ENCODE results near the gene SLC66A3. TPM values are rescaled to one million over a fixed set of nuclear protein-coding genes. Genes with fewer than 3 reads are reported as not detected.

The SLC66A3 gene
- polyA plus RNA-seq, 1 donor (not counting 4 experiments of a cell fraction or from before 2014, with no cell fraction given) = 31.1 TPM

DNA sequence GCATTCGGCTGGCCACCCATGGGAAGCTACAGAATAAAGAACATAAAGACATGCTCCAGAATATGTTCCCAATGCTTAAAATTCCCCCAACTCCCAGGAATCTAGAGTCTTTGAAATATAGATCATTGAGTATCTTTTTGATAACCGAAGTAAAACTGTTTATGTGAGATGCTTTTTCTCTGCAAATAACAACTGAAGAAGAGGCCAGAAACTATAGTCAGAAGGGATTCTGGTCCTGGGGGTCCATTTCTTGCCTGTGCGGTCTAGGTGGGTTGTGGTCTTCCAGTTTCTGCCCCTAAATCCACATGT is 30.6 kb upstream of the SLC66A3 start:
- DNase-seq (ENCODE audit: low read depth, low spot score) = no peak
- Histone ChIP-seq H3K79me2 (ENCODE audit: control insufficient read depth, insufficient read depth, low read length) (no peaks in the 10 kb centered on the region), H3K9me1 (ENCODE audit: control insufficient read depth, extremely low read depth, insufficient read depth, low read length) (no peaks in the 10 kb centered on the region), H3K27ac (ENCODE audit: control insufficient read depth, insufficient read depth, low read length) (no peak overlapping the region), H3K9me3 (ENCODE audit: control insufficient read depth, low read depth, low read length) (no peaks in the 10 kb centered on the region), H3K4me3 (ENCODE audit: control insufficient read depth in 2 of 3, extremely low read depth in 1 of 3, insufficient read depth in 2 of 3, low read depth in 1 of 3, low read length in 3 of 3) (no peak overlapping the region), H3K27me3 (ENCODE audit: control insufficient read depth, extremely low read depth, insufficient read depth, low read length) (peaks cover 6% of the 10 kb centered on the region), H3K9ac (ENCODE audit: control insufficient read depth, extremely low read depth, insufficient read depth, low read length) (no peak overlapping the region), H3K36me3 (ENCODE audit: control insufficient read depth in 2 of 2, extremely low read depth in 1 of 2, insufficient read depth in 2 of 2, low read length in 2 of 2) (no peaks in the 10 kb centered on the region), H4K20me1 (ENCODE audit: control insufficient read depth, extremely low read depth, insufficient read depth, low read length) (no peaks in the 10 kb centered on the region), H3K4me1 (ENCODE audit: control insufficient read depth, extremely low read depth, insufficient read depth, low read length) (peaks cover 7% of the 10 kb centered on the region), H3K4me2 (ENCODE audit: control insufficient read depth, extremely low read depth, insufficient read depth, low read depth, low read length) (no peak overlapping the region), H2AFZ (ENCODE audit: control insufficient read depth, low read length) (no peak overlapping the region)
- dilution Hi-C loops (cut with MboI; ENCODE audit: extremely low pct_ligation_motif_present, low sequenced_read_pairs) = no loop called here
- no peak for FAIRE-seq
- TF ChIP-seq, protein P1, sequence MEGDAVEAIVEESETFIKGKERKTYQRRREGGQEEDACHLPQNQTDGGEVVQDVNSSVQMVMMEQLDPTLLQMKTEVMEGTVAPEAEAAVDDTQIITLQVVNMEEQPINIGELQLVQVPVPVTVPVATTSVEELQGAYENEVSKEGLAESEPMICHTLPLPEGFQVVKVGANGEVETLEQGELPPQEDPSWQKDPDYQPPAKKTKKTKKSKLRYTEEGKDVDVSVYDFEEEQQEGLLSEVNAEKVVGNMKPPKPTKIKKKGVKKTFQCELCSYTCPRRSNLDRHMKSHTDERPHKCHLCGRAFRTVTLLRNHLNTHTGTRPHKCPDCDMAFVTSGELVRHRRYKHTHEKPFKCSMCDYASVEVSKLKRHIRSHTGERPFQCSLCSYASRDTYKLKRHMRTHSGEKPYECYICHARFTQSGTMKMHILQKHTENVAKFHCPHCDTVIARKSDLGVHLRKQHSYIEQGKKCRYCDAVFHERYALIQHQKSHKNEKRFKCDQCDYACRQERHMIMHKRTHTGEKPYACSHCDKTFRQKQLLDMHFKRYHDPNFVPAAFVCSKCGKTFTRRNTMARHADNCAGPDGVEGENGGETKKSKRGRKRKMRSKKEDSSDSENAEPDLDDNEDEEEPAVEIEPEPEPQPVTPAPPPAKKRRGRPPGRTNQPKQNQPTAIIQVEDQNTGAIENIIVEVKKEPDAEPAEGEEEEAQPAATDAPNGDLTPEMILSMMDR (optimal IDR thresholded peaks at IDR 0.05 in 1 of 3, IDR thresholded peaks at IDR 0.05 in 1 of 3, conservative IDR thresholded peaks at IDR 0.05 in 1 of 3; ENCODE audit: extremely low read depth in 1 of 3, insufficient read depth in 2 of 3, low read length in 3 of 3) = no peak
- TF ChIP-seq EZH2 (IDR thresholded peaks at IDR 0.05; ENCODE audit: low read length) = no peak

DNA sequence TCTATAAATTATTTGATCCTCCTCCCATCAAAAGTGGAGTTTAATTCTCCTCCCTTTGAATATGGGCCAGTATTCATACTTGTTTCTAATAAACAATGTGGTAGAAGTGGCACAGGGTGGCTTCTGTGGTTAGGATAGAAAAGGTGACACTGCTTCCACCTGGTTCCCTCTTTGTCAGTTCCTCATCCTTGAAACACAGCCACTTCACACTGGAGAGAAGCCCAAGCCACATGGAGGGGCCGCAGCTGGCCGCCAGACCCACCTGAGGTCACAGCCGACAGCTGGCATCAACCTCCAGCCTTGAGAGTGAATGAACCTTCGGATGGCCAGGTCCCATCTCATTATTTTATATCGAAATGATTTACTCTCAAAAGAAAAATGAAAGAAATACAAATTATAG is 27.5 kb upstream of the SLC66A3 start:
- H3K9me3 ChIP-seq (ENCODE audit: control insufficient read depth, low read depth, low read length) = no peaks in the 10 kb centered on the region
- DNase-seq (ENCODE audit: low read depth, low spot score) (no peak), FAIRE-seq (no peak)
- H3K36me3 ChIP-seq (ENCODE audit: control insufficient read depth in 2 of 2, extremely low read depth in 1 of 2, insufficient read depth in 2 of 2, low read length in 2 of 2) = no peaks in the 10 kb centered on the region
- dilution Hi-C loops (cut with MboI; ENCODE audit: extremely low pct_ligation_motif_present, low sequenced_read_pairs) = no loop called here
- H3K4me2 ChIP-seq (ENCODE audit: control insufficient read depth, extremely low read depth, insufficient read depth, low read depth, low read length) = no peak overlapping the region
- H3K4me1 ChIP-seq (ENCODE audit: control insufficient read depth, extremely low read depth, insufficient read depth, low read length) = peaks cover 8% of the 10 kb centered on the region
- H3K4me3 ChIP-seq (ENCODE audit: control insufficient read depth in 2 of 3, extremely low read depth in 1 of 3, insufficient read depth in 2 of 3, low read depth in 1 of 3, low read length in 3 of 3) = no peak overlapping the region
- TF ChIP-seq, protein P1 (optimal IDR thresholded peaks at IDR 0.05 in 1 of 3, IDR thresholded peaks at IDR 0.05 in 1 of 3, conservative IDR thresholded peaks at IDR 0.05 in 1 of 3; ENCODE audit: extremely low read depth in 1 of 3, insufficient read depth in 2 of 3, low read length in 3 of 3) = no peak
- TF ChIP-seq EZH2 (IDR thresholded peaks at IDR 0.05; ENCODE audit: low read length) = no peak
- no peak overlapping the region for H2AFZ ChIP-seq (ENCODE audit: control insufficient read depth, low read length)
- no peaks in the 10 kb centered on the region for H3K79me2 ChIP-seq (ENCODE audit: control insufficient read depth, insufficient read depth, low read length)
- no peaks in the 10 kb centered on the region for H4K20me1 ChIP-seq (ENCODE audit: control insufficient read depth, extremely low read depth, insufficient read depth, low read length)
- peaks cover 6% of the 10 kb centered on the region for H3K27me3 ChIP-seq (ENCODE audit: control insufficient read depth, extremely low read depth, insufficient read depth, low read length)
- H3K9ac ChIP-seq (ENCODE audit: control insufficient read depth, extremely low read depth, insufficient read depth, low read length) = no peak overlapping the region
- H3K27ac ChIP-seq (ENCODE audit: control insufficient read depth, insufficient read depth, low read length) = no peak overlapping the region
- no peaks in the 10 kb centered on the region for H3K9me1 ChIP-seq (ENCODE audit: control insufficient read depth, extremely low read depth, insufficient read depth, low read length)
